ENCODE results near the gene CDK5.

The CDK5 gene

GRCh38 chr7:151094675-151095074 is 37.0 kb upstream of the CDK5 start:
- no peak overlapping the region for H2AFZ ChIP-seq (ENCODE audit: low read length)
- no peak for TF ChIP-seq EZH2 (IDR thresholded peaks at IDR 0.05; ENCODE audit: borderline replicate concordance, low read length)
- no peak for TF ChIP-seq CTCF (IDR thresholded peaks at IDR 0.05; ENCODE audit: low read length)
- no peaks in the 10 kb centered on the region for H4K20me1 ChIP-seq (ENCODE audit: insufficient read depth, low read length)
- no peak overlapping the region for H3K9ac ChIP-seq (ENCODE audit: low read length)
- no peaks in the 10 kb centered on the region; the same call in 1 of the 2 replicates for H3K27me3 ChIP-seq (ENCODE audit: insufficient read depth, low read length)
- no peak overlapping the region for H3K4me3 ChIP-seq (ENCODE audit: low read depth, low read length, poor library complexity, severe bottlenecking)
- no peaks in the 10 kb centered on the region for H3K9me2 ChIP-seq (ENCODE audit: low read depth, low read length)
- peaks cover 7% of the 10 kb centered on the region for H3K4me1 ChIP-seq (ENCODE audit: insufficient read depth, low read length, severe bottlenecking)
- no peaks in the 10 kb centered on the region for H3K36me3 ChIP-seq (ENCODE audit: insufficient read depth, low read length)
- H3K9me3 ChIP-seq (ENCODE audit: low read length) = no peaks in the 10 kb centered on the region
- no peaks in the 10 kb centered on the region for H3K79me2 ChIP-seq (ENCODE audit: insufficient read depth, low read length)
- H3F3A ChIP-seq (ENCODE audit: insufficient read depth, low read length) = no peaks in the 10 kb centered on the region
- H3K4me2 ChIP-seq (ENCODE audit: low read length) = no peak overlapping the region
- H3K27ac ChIP-seq (ENCODE audit: low read depth, low read length, poor library complexity, severe bottlenecking) = no peak overlapping the region

GRCh38 chr7:151093748-151094147 is 36.1 kb upstream of the CDK5 start:
- TF ChIP-seq CTCF (IDR thresholded peaks at IDR 0.05; ENCODE audit: low read length) (no peak), EZH2 (IDR thresholded peaks at IDR 0.05; ENCODE audit: borderline replicate concordance, low read length) (no peak)
- no peaks in the 10 kb centered on the region for H4K20me1 ChIP-seq (ENCODE audit: insufficient read depth, low read length)
- no peaks in the 10 kb centered on the region for H3K36me3 ChIP-seq (ENCODE audit: insufficient read depth, low read length)

GRCh38 chr7:151091988-151092387 is 34.3 kb upstream of the CDK5 start:
- peaks cover 13% of the 10 kb centered on the region for H3K4me1 ChIP-seq (ENCODE audit: insufficient read depth, low read length, severe bottlenecking)
- H4K20me1 ChIP-seq (ENCODE audit: insufficient read depth, low read length) = no peaks in the 10 kb centered on the region
- no peak overlapping the region for H3K4me2 ChIP-seq (ENCODE audit: low read length)
- no peak overlapping the region for H2AFZ ChIP-seq (ENCODE audit: low read length)
- H3K9ac ChIP-seq (ENCODE audit: low read length) = no peak overlapping the region
- no peaks in the 10 kb centered on the region; the same call in 1 of the 2 replicates for H3F3A ChIP-seq (ENCODE audit: insufficient read depth, low read length)
- H3K9me2 ChIP-seq (ENCODE audit: low read depth, low read length) = no peaks in the 10 kb centered on the region
- H3K9me3 ChIP-seq (ENCODE audit: low read length) = no peaks in the 10 kb centered on the region
- H3K36me3 ChIP-seq (ENCODE audit: insufficient read depth, low read length) = no peaks in the 10 kb centered on the region
- H3K27me3 ChIP-seq (ENCODE audit: insufficient read depth, low read length) = peaks cover 11% of the 10 kb centered on the region
- no peak overlapping the region for H3K4me3 ChIP-seq (ENCODE audit: low read depth, low read length, poor library complexity, severe bottlenecking)
- H3K79me2 ChIP-seq (ENCODE audit: insufficient read depth, low read length) = no peaks in the 10 kb centered on the region
- no peak for TF ChIP-seq EZH2 (IDR thresholded peaks at IDR 0.05; ENCODE audit: borderline replicate concordance, low read length)
- TF ChIP-seq CTCF (IDR thresholded peaks at IDR 0.05; ENCODE audit: low read length) = no peak
- H3K27ac ChIP-seq (ENCODE audit: low read depth, low read length, poor library complexity, severe bottlenecking) = no peak overlapping the region

More at GRCh38 chr7:151093748-151094147, 36.1 kb upstream of the CDK5 start:
- no peaks in the 10 kb centered on the region; the same call in 1 of the 2 replicates for H3K27me3 ChIP-seq (ENCODE audit: insufficient read depth, low read length)
- no peaks in the 10 kb centered on the region for H3F3A ChIP-seq (ENCODE audit: insufficient read depth, low read length)
- H3K27ac ChIP-seq (ENCODE audit: low read depth, low read length, poor library complexity, severe bottlenecking) = no peak overlapping the region
- no peaks in the 10 kb centered on the region for H3K9me2 ChIP-seq (ENCODE audit: low read depth, low read length)
- no peak overlapping the region for H3K4me2 ChIP-seq (ENCODE audit: low read length)
- peaks cover 7% of the 10 kb centered on the region for H3K4me1 ChIP-seq (ENCODE audit: insufficient read depth, low read length, severe bottlenecking)
- no peaks in the 10 kb centered on the region for H3K9me3 ChIP-seq (ENCODE audit: low read length)
- no peak overlapping the region for H3K4me3 ChIP-seq (ENCODE audit: low read depth, low read length, poor library complexity, severe bottlenecking)
- no peak overlapping the region for H2AFZ ChIP-seq (ENCODE audit: low read length)
- no peak overlapping the region for H3K9ac ChIP-seq (ENCODE audit: low read length)
- no peaks in the 10 kb centered on the region for H3K79me2 ChIP-seq (ENCODE audit: insufficient read depth, low read length)
